ENCODE measurements around the gene SYT6. TPM values are rescaled to one million over a fixed set of nuclear protein-coding genes. Genes with fewer than 3 reads are reported as not detected.
A peak's percentile ranks its signal among the peaks of the same experiment; 100 is the strongest.
"Not testable (repeated sequence)": the region's sequence is repeated elsewhere in the genome, so short reads cannot be mapped to it uniquely, and the experiment has no call there.

Gene SYT6
- total RNA-seq, 4 donors from 2014 or later: 0.30 to 0.44 TPM; not detected in 2

DNA sequence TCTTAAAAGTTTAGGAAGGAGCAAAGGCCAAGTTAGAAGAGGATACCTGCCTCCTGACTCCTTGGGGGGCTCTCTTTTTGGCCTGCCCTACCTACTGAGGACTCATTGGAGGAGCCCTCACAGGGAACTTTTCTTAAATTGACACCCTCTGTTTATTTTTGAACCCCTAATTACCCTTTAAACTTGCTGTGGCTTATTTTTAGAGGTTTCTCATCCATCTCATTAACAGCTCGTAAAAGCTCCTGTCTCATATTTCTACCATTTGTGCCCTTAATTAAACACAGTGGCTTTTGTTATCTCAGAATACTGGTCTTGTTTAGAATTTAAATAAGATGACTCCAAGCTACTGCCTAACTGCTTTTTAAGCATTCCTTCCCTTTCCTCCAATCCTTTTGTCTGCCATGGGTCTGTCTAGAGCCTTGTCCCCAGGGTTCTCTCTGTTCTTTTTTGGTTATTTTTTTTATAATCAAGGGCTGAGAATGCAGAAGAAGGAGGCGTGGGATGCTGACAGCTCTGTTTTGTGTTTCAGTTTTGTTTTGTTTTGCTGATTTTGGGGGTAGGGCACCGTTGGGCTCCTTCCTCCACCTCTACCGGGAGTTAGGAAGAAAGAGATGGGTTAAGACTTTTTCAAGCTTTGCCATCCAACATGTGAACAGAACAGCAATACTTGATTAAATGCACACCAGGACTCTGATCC, 78.0 kb downstream of the SYT6 start:
- DNase-seq (ENCODE audit: low spot score in 2 of 2): no peak
- Histone ChIP-seq H3K4me3 (no peak overlapping the region), H3K27me3 (no peaks in the 10 kb centered on the region), H3K36me3 (no peaks in the 10 kb centered on the region), H3K9me3 (peaks cover 0 to 16% (median 3%) of the 10 kb centered on the region in 4 donors), H3K27ac (no peak overlapping the region), H3K4me1 (peaks cover 0 to 3% (median under 1%) of the 10 kb centered on the region in 4 donors)
- 20 to 25% methylated on average over 4 of the region's 4 CpGs for WGBS, 2 donors
- TF ChIP-seq, protein P1, sequence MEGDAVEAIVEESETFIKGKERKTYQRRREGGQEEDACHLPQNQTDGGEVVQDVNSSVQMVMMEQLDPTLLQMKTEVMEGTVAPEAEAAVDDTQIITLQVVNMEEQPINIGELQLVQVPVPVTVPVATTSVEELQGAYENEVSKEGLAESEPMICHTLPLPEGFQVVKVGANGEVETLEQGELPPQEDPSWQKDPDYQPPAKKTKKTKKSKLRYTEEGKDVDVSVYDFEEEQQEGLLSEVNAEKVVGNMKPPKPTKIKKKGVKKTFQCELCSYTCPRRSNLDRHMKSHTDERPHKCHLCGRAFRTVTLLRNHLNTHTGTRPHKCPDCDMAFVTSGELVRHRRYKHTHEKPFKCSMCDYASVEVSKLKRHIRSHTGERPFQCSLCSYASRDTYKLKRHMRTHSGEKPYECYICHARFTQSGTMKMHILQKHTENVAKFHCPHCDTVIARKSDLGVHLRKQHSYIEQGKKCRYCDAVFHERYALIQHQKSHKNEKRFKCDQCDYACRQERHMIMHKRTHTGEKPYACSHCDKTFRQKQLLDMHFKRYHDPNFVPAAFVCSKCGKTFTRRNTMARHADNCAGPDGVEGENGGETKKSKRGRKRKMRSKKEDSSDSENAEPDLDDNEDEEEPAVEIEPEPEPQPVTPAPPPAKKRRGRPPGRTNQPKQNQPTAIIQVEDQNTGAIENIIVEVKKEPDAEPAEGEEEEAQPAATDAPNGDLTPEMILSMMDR (IDR thresholded peaks at IDR 0.05): no peak
- no peak for TF ChIP-seq POLR2A (IDR thresholded peaks at IDR 0.05)
- no peak for TF ChIP-seq EP300 (IDR thresholded peaks at IDR 0.05)

DNA sequence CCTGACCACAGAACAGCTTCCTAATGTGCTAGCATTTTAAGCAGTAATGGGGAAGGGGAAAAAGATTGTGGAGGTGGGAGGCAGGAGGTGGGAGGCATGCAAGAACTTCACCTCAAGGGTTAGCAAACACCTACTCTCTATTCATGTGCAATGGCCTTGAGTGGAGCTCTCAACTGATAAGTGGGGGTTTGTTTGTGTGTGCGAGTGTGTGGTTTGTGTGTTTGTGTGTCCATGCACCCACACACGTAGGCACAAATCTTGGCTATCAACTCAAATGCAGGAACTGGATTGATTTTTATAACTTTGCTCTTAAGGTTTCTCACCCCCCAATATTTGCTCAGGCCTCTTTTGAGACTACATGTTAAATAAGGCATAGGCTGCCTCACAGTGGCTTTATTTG, 78.6 kb downstream of the SYT6 start:
- H3K27me3 ChIP-seq: no peaks in the 10 kb centered on the region
- H3K9me3 ChIP-seq: peaks cover 0 to 16% (median 3%) of the 10 kb centered on the region in 4 donors
- H3K4me3 ChIP-seq: no peak overlapping the region
- H3K27ac ChIP-seq: no peak overlapping the region
- peaks cover 0 to 3% (median 0%) of the 10 kb centered on the region in 4 donors for H3K4me1 ChIP-seq
- 78 to 83% methylated on average over 2 of the region's 2 CpGs for WGBS, 2 donors
- TF ChIP-seq EP300 (IDR thresholded peaks at IDR 0.05) (no peak), POLR2A (IDR thresholded peaks at IDR 0.05) (no peak)
- TF ChIP-seq, protein P1 (IDR thresholded peaks at IDR 0.05): no peak
- no peaks in the 10 kb centered on the region for H3K36me3 ChIP-seq
- no peak for DNase-seq (ENCODE audit: low spot score in 2 of 2)

DNA sequence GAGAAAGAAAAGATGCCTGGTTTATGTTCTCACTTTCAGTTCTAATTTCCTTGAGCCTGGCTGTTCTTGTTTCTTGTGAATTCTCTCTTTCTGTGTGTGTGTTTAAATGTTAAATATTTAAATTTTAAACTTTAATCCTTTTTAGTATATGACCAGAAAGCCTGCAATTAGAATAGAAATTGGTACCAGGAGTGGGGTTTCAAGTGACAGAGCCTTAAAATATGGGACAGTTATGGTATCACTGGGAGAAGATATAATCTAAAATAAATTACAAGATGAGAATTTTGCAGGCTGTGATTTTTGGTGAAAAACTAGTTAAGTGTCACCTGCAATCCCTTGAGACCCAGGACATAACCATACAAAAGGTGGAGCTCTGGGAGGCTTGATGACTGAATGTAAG, 81.4 kb downstream of the SYT6 start:
- Histone ChIP-seq H3K4me3 (no peak overlapping the region), H3K36me3 (no peaks in the 10 kb centered on the region), H3K9me3 (peaks cover 0 to 16% (median 3%) of the 10 kb centered on the region in 4 donors), H3K27ac (no peak overlapping the region), H3K27me3 (no peaks in the 10 kb centered on the region), H3K4me1 (peaks cover 0 to 3% (median 0%) of the 10 kb centered on the region in 4 donors)
- no peak for TF ChIP-seq POLR2A (IDR thresholded peaks at IDR 0.05)
- no peak for TF ChIP-seq EP300 (IDR thresholded peaks at IDR 0.05)
- TF ChIP-seq, protein P1 (IDR thresholded peaks at IDR 0.05): no peak
- DNase-seq (ENCODE audit: low spot score in 2 of 2): no peak

DNA sequence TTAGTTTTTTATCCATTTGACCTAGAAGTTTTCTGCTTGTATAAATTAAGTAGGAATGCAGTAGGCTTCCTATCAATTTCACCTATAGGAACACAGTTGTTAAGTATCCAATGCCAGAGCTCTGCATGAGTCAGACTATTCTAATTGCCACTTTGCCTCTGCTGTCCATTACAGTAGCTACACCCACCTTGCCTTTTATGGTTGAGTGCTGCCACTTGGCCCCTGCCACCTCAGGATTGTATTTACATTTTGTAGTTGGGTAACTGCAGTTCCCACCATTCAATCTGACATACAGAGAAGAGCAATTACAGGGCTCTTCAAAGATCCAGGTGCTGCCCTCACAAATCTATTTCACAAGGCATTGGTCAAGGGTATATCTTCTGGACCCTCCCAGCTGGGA, 83.9 kb downstream of the SYT6 start:
- not testable (repeated sequence) for H3K27ac ChIP-seq; DNase-seq (ENCODE audit: low spot score in 2 of 2); H3K27me3 ChIP-seq; H3K36me3 ChIP-seq; H3K4me3 ChIP-seq; H3K4me1 ChIP-seq
- peaks cover 0 to 16% (median 3%) of the 10 kb centered on the region in 4 donors for H3K9me3 ChIP-seq

DNA sequence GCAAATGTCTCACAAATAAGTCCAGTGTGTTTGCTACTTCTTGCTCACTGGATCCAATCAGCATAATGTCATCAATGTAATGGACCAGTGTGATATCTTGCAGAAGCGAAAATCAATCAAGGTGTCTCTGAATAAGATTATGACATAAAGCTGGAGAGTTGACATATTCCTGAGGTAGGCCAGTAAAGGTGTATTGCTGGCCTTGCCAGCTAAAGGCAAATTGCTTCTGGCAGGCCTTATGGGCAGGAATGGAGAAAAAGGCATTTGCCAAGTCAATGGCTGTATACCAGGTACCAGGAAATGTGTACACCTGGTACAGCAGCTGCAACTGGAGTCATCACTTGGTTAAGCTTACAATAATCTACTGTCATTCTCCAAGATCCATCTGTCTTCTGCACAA, 85.0 kb downstream of the SYT6 start:
- H3K27me3 ChIP-seq; H3K36me3 ChIP-seq; H3K4me3 ChIP-seq; DNase-seq (ENCODE audit: low spot score in 2 of 2); H3K27ac ChIP-seq; H3K4me1 ChIP-seq: not testable (repeated sequence)
- 86 to 97% methylated on average over 1 of the region's 1 CpG for WGBS, 2 donors
- peaks cover 0 to 16% (median 3%) of the 10 kb centered on the region in 4 donors for H3K9me3 ChIP-seq

DNA sequence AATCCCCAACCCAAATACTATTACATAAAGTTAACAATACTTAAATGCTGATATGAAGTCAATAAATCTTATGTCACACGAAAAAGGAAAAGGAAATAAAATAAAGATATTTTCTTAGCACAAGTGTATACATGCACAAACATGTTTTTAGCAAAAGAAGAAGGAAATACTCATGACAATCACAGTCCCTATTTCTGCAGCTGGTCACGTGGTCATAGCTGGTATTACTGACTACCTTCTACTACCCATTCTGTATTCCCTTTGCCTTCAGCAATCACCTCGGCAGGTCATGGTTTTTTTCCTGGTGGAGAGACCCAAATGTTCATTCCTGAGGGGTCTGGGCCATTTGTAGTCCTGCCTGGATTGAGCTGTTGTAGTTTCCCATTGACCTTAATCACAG, 88.0 kb downstream of the SYT6 start:
- WGBS, 2 donors: 78 to 80% methylated on average over 3 of the region's 3 CpGs
- H3K36me3 ChIP-seq, H3K4me3 ChIP-seq, H3K27ac ChIP-seq, H3K4me1 ChIP-seq, H3K27me3 ChIP-seq, H3K9me3 ChIP-seq: not testable (repeated sequence)
- peak in 1 of 2 donors; percentile 35 for DNase-seq (ENCODE audit: low spot score in 2 of 2)

DNA sequence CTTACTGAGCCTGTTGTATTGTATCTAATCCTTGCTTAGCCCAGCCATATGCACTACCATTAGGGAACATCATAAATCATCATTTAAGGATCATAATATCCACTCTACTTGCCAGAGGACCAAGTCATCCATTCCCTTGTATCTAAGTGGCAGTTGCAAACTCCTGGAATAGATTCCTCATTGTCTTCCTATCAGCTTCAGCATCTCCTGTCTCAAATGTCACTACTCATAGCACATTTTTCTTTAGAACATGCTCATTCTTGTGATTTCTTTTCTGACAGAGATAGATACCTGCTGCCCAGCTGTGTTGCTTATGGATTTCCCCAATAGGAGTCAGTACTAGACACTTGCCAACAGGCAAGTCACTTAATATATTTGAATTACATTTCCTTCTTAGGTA, 90.1 kb downstream of the SYT6 start:
- Histone ChIP-seq H3K4me1 (peaks cover 0 to 5% (median 0%) of the 10 kb centered on the region in 4 donors), H3K4me3 (no peak overlapping the region), H3K9me3 (peaks cover 0 to 8% (median 0%) of the 10 kb centered on the region in 4 donors), H3K36me3 (no peaks in the 10 kb centered on the region), H3K27ac (no peak overlapping the region), H3K27me3 (no peaks in the 10 kb centered on the region)
- TF ChIP-seq, protein P1 (IDR thresholded peaks at IDR 0.05): no peak
- DNase-seq (ENCODE audit: low spot score in 2 of 2): no peak
